Fibroblast of villous mesenchyme (primary cell): Measurements from ENCODE around the gene MS4A15. TPM values are rescaled to one million over a fixed set of nuclear protein-coding genes. Genes with fewer than 3 reads are reported as not detected.

Source experiments
- DNase-seq: peaks from one replicate; pipeline ENCODE4 v3.0.0-alpha.2; 2010; ENCODE audit warnings: low read depth
- H3K4me3 ChIP-seq: 2 replicates; pipeline ENCODE4 v1.5.1; 2011; ENCODE audit warnings: low read depth, mild to moderate bottlenecking, low read length
- total RNA-seq: library from RNA; depleted of rRNA; stranded (reverse); fragments of >200 nt; gene quantifications from 2 replicates; pipeline ENCODE4 v1.2.3, GENCODE V29; 2012
- TF ChIP-seq, protein P1 (sequence below): IDR thresholded peaks from 2 replicates; pipeline ENCODE4 v1.5.1; 2012; ENCODE audit warnings: low read depth, mild to moderate bottlenecking, low read length; ENCODE audit not compliant: insufficient read depth

The MS4A15 gene
- total RNA-seq, 1 donor, result not detected

DNA sequence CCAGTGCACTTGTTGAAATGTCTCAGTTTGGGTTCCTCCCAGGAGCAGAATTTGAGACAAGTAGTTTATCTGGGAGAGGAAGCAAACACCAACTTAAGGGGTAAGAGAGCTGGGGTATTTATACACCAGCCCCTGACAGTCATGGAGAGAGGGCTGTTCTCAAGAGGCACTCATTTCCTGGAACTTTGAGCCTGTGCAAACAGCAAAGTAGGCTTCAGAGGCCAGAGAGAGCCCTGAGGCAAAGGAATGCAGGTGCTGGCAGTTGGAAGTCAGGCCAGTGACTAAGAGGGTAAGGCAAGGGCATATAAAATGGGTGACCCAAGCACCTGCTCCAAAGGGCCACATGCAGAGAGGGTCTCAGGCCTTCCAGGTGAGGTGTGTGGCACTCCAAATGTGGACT lies 16.1 kb upstream of the MS4A15 start:
- H3K4me3 ChIP-seq, result no peak overlapping the region
- TF ChIP-seq, protein P1, sequence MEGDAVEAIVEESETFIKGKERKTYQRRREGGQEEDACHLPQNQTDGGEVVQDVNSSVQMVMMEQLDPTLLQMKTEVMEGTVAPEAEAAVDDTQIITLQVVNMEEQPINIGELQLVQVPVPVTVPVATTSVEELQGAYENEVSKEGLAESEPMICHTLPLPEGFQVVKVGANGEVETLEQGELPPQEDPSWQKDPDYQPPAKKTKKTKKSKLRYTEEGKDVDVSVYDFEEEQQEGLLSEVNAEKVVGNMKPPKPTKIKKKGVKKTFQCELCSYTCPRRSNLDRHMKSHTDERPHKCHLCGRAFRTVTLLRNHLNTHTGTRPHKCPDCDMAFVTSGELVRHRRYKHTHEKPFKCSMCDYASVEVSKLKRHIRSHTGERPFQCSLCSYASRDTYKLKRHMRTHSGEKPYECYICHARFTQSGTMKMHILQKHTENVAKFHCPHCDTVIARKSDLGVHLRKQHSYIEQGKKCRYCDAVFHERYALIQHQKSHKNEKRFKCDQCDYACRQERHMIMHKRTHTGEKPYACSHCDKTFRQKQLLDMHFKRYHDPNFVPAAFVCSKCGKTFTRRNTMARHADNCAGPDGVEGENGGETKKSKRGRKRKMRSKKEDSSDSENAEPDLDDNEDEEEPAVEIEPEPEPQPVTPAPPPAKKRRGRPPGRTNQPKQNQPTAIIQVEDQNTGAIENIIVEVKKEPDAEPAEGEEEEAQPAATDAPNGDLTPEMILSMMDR, result no peak
- no peak for DNase-seq

DNA sequence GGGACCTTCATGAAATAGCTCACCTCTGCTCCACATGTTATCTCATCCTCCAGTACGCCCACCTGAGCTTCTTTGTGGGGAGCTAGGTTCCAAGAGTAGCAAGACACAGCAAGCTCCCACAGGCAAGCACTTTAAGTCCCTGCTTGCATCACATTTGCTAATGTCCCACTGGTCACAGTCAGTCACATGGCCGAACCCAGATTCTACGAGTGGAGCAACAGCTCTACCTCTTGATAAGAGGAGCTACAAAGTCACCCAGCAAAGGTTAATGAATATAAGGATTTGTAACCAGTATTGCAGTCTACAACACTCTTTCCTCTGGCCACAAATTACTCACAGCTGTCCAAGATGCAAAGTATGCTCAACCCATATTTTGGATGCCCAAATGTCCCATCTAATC lies 15.2 kb upstream of the MS4A15 start:
- H3K4me3 ChIP-seq, result no peak overlapping the region
- TF ChIP-seq, protein P1, result no peak
- DNase-seq, result no peak

DNA sequence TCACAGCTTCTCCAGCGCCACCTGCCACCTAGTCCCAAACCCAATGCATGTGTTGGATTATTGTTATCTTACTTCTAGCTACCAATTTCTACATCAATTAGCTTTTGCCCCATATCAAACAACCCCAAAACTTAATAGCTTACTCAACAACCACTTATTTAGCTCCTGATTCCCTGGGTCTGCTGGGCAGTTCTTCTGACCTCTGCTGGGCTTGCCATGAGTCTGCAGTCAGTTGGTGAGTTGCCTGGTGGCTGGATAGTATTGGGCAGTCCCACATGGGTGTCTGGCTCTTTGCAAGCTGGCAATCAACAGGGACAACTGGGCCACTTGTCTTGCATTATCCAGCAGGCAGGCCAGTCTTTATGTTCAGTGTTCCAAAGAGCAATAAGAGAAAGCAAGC lies 13.6 kb upstream of the MS4A15 start:
- DNase-seq, result no peak
- H3K4me3 ChIP-seq, result no peak overlapping the region
- TF ChIP-seq, protein P1, result no peak

DNA sequence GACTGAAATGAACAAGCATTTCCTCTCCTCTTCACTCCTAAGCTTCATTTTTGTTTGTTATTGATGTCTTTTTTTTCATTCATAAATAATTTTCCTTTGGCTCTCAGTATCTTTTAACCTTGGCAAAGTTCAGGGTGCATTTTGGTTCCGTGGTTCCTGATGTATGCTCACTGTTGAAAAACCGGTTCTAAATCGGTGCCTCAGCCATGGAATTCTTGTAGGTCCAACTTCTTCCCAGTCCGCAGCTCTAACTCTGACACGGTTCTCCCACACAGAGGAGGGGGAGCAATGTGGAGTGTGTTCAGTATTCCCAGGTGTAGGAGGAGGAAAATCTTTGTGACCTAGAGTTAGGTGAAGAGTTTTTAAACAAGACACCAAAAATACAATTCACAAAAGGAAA lies 12.6 kb upstream of the MS4A15 start:
- H3K4me3 ChIP-seq, result no peak overlapping the region
- TF ChIP-seq, protein P1, result no peak
- no peak for DNase-seq

DNA sequence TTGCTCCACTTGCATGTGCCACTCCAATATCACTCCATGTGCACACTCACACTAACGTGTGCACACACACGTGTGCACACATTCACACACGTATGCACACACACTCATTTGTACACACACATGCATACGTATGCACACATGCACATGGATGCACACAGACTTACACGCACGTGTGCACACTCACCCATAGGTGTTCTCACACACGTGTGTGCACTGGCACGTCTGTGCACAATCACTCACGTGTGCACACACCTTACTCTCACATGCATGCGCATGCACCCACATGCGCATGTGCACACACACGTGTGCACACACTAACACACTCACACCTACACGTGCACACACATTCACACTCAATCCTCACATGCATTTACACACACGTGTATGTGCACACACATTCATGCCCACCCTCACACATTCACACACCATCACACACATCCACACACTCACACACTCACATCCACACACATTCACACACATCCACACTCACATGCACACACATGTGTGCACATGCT lies 9.3 kb upstream of the MS4A15 start:
- H3K4me3 ChIP-seq, result no peak overlapping the region
- TF ChIP-seq, protein P1, result no peak
- DNase-seq, result no peak

DNA sequence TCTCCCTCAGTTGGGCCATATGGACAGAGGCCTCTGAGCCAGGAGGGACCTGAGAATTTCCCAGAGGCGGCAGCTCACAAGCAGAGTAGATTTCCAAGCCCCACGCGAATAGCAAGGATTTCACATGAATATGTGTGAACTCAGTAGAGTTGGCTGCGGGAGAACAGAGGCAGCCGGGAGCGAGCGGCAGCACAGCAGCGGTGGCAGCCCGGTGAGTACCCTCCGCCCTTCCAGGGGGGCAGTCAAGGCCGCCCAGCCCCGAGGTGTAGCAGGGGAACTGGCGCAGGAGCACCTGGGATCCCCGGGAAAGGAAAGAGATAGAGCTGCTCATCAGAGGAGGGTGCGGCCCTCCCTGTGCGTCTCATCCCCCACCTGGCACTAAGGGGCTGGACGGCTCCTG lies 8.4 kb upstream of the MS4A15 start:
- no peak overlapping the region for H3K4me3 ChIP-seq
- TF ChIP-seq, protein P1, result no peak
- no peak for DNase-seq

DNA sequence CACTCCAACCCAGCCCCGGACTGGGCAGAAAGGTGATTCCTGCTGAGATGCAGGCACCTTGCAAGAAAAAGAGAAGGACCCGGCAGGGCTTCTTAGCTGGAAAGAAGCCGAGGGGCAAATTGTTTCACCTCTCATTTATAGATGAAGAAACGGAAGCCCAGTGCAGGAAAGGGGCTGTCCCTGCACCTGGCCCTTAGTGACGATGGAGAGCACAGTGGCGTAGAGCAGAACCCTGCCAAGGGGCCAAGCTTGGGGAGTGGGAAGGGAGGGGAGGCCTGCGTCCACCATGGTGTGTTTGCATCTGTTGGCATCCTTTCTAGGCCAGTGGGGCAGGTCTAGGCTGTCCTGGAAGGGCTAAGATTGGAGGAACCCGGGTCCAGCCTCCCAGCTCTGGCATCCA lies 7.8 kb upstream of the MS4A15 start:
- TF ChIP-seq, protein P1, result no peak
- H3K4me3 ChIP-seq, result no peak overlapping the region
- DNase-seq, result no peak
